ENCODE results near the gene EPN1. TPM values are rescaled to one million over a fixed set of nuclear protein-coding genes. Genes with fewer than 3 reads are reported as not detected.

EPN1 gene
- total and polyA plus RNA-seq, 2 of the 13 experiments (the other 11 are each of a cell fraction or from before 2014, with no cell fraction given) = 28.9 to 31.7 TPM

DNA sequence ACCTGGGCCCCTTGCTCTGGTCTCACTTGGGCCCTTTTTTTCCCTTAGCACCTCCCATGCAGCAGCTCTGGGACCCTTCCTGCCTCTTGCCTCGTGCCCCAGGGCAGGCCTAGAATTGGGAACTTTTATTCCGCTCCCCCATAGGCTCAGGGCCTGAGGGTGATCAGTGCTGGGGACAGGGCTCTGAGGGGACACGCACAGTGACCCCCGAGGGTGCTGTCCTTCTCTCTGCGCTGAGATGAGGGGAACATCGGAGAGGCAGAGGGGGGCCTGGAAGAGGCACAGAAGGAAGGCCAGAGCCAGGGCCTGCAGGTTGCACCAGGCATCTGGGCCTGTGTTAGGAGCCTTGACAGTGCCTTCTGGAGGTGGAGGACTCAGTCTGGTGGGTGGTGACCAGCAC lies 10.8 kb downstream of the EPN1 start:
- BruUV-seq (replicated peaks) = no TSS peak
- DNase-seq (ENCODE audit: low spot score) (no peak), ATAC-seq (no peak), FAIRE-seq (no peak)
- no peak overlapping the region for H3K9ac ChIP-seq (ENCODE audit: insufficient read depth, low read depth, low read length)
- POLR2A ChIA-PET = no interaction called here
- H3K4me1 ChIP-seq (ENCODE audit: insufficient read depth, low read length) = peaks cover 63% of the 10 kb centered on the region
- TF ChIP-seq ZNF782 (CRISPR knock-in tag; IDR thresholded peaks at IDR 0.05; ENCODE audit: borderline replicate concordance) (no peak), KDM5B (CRISPR knock-in tag; IDR thresholded peaks at IDR 0.05; ENCODE audit: borderline replicate concordance) (no peak), POLR2G (IDR thresholded peaks at IDR 0.05; ENCODE audit: low read depth, low read length) (no peak), CCDC6 (CRISPR knock-in tag; IDR thresholded peaks at IDR 0.05) (no peak), DMAP1 (CRISPR knock-in tag; IDR thresholded peaks at IDR 0.05) (no peak), ZFP91 (CRISPR knock-in tag; IDR thresholded peaks at IDR 0.05; ENCODE audit: borderline replicate concordance) (no peak), SCMH1 (CRISPR knock-in tag; IDR thresholded peaks at IDR 0.05; ENCODE audit: borderline replicate concordance) (no peak), ATAD3A (CRISPR knock-in tag; IDR thresholded peaks at IDR 0.05) (no peak), RNF2 (conservative IDR thresholded peaks at IDR 0.05; ENCODE audit: low read depth) (no peak)
- TF ChIP-seq, protein P1, sequence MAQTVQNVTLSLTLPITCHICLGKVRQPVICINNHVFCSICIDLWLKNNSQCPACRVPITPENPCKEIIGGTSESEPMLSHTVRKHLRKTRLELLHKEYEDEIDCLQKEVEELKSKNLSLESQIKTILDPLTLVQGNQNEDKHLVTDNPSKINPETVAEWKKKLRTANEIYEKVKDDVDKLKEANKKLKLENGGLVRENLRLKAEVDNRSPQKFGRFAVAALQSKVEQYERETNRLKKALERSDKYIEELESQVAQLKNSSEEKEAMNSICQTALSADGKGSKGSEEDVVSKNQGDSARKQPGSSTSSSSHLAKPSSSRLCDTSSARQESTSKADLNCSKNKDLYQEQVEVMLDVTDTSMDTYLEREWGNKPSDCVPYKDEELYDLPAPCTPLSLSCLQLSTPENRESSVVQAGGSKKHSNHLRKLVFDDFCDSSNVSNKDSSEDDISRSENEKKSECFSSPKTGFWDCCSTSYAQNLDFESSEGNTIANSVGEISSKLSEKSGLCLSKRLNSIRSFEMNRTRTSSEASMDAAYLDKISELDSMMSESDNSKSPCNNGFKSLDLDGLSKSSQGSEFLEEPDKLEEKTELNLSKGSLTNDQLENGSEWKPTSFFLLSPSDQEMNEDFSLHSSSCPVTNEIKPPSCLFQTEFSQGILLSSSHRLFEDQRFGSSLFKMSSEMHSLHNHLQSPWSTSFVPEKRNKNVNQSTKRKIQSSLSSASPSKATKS (CRISPR knock-in tag; IDR thresholded peaks at IDR 0.05) = no peak
- TF ChIP-seq, protein P2, sequence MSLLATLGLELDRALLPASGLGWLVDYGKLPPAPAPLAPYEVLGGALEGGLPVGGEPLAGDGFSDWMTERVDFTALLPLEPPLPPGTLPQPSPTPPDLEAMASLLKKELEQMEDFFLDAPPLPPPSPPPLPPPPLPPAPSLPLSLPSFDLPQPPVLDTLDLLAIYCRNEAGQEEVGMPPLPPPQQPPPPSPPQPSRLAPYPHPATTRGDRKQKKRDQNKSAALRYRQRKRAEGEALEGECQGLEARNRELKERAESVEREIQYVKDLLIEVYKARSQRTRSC (CRISPR knock-in tag; IDR thresholded peaks at IDR 0.05; ENCODE audit: low read depth) = no peak
- TF ChIP-seq, protein P3, sequence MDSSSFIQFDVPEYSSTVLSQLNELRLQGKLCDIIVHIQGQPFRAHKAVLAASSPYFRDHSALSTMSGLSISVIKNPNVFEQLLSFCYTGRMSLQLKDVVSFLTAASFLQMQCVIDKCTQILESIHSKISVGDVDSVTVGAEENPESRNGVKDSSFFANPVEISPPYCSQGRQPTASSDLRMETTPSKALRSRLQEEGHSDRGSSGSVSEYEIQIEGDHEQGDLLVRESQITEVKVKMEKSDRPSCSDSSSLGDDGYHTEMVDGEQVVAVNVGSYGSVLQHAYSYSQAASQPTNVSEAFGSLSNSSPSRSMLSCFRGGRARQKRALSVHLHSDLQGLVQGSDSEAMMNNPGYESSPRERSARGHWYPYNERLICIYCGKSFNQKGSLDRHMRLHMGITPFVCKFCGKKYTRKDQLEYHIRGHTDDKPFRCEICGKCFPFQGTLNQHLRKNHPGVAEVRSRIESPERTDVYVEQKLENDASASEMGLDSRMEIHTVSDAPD (CRISPR knock-in tag; IDR thresholded peaks at IDR 0.05) = no peak
- WGBS (ENCODE audit: low lambda C conversion rate) = 97% methylated on average over 6 of the region's 6 CpGs
- no peak overlapping the region for H3K4me2 ChIP-seq (ENCODE audit: low read depth, low read length)
- H3K27ac ChIP-seq (ENCODE audit: extremely low read length, insufficient read depth, low read length) = no peak overlapping the region
- CTCF ChIA-PET (ENCODE audit: low intra/inter-chr PET ratio, low total read pairs) = no interaction called here
- H2AFZ ChIP-seq (ENCODE audit: low read length) = no peak overlapping the region
- H3K4me3 ChIP-seq (replicated peaks in 1 of 3; ENCODE audit: insufficient read depth in 1 of 3, low read depth in 2 of 3, low read length in 3 of 3) = no peak overlapping the region
- H4K20me1 ChIP-seq (ENCODE audit: insufficient read depth, low read length) = no peaks in the 10 kb centered on the region
- intact Hi-C loops (cut with micrococcal nuclease; ENCODE audit: unreplicated experiment) = no loop called here
- H3K36me3 ChIP-seq (replicated peaks in 1 of 2; ENCODE audit: control insufficient read depth in 1 of 2, insufficient read depth in 2 of 2, low read length in 2 of 2) = peaks cover 20 to 63% of the 10 kb centered on the region in 2 experiments
- in situ Hi-C loops (cut with HindIII; ENCODE audit: extremely low pct_ligation_motif_present, low pct_unique_long_range_greater_than_20kb) = no loop called here
- peaks cover 29% of the 10 kb centered on the region for H3K79me2 ChIP-seq (ENCODE audit: insufficient read depth, low read length)
- H3K27me3 ChIP-seq (ENCODE audit: control insufficient read depth in 1 of 2, insufficient read depth in 2 of 2, low read length in 2 of 2) = no peaks in the 10 kb centered on the region
- H3K9me3 ChIP-seq (ENCODE audit: low read length) = no peaks in the 10 kb centered on the region
